Heart right ventricle (tissue), 16 donors: ENCODE results near the gene UBAC2. TPM values are rescaled to one million over a fixed set of nuclear protein-coding genes. Genes with fewer than 3 reads are reported as not detected.

Experiments used
- ATAC-seq, 8 donors: fragments of 200-7000 bp; cut with Tn5 transposase; one replicate each; pipeline ENCODE4 v1.9.1; 2020; ENCODE audit warnings: mild to moderate bottlenecking in 8 of 8, moderate library complexity in 8 of 8, moderate number of reproducible peaks in 1 of 8
- DNase-seq, 2 donors: peaks; one replicate each; pipeline ENCODE4 v3.0.0-alpha.2; 2020
- H3K27ac ChIP-seq, 10 donors: fragments of 200-600 bp; sonication (generic) in 2 of 10; one replicate each; pipeline versions ENCODE4 v1.5.0 to v1.8.0; 2020 to 2022; ENCODE audit warnings: mild to moderate bottlenecking in 3 of 10
- H3K27me3 ChIP-seq, 7 donors: fragments of 200-600 bp; one replicate each; pipeline ENCODE4 v1.8.0; 2021 to 2022; ENCODE audit warnings: mild to moderate bottlenecking in 2 of 7
- H3K36me3 ChIP-seq, 9 donors: fragments of 200-600 bp; sonication (generic) in 1 of 9; one replicate each; pipeline versions ENCODE4 v1.5.0 to v1.8.0; 2020 to 2022; ENCODE audit warnings: mild to moderate bottlenecking in 2 of 9
- H3K4me1 ChIP-seq, 9 donors: fragments of 200-600 bp; sonication (generic) in 1 of 9; one replicate each; pipeline versions ENCODE4 v1.5.0 to v1.8.0; 2020 to 2022; ENCODE audit warnings: mild to moderate bottlenecking in 4 of 9
- H3K4me3 ChIP-seq, 10 donors: fragments of 200-600 bp; sonication (generic) in 2 of 10; one replicate each; pipeline versions ENCODE4 v1.5.0 to v1.8.0; 2020 to 2022; ENCODE audit warnings: mild to moderate bottlenecking in 7 of 10, moderate library complexity in 2 of 10
- H3K9me3 ChIP-seq, 11 donors: fragments of 200-600 bp in 10 of 11; sonication (generic) in 2 of 11; one replicate each; pipeline versions ENCODE4 v1.5.0 to v1.8.0; 2013 to 2022; ENCODE audit warnings: mild to moderate bottlenecking in 2 of 11, control low read depth in 1 of 11, moderate library complexity in 1 of 11
- CTCF ChIP-seq, 9 donors: fragments of 200-600 bp; sonication (generic) in 2 of 9; IDR thresholded peaks; one replicate each; pipeline versions ENCODE4 v1.5.0 to v1.8.0; 2021 to 2022; ENCODE audit warnings: antibody characterized with exemption in 9 of 9, mild to moderate bottlenecking in 5 of 9, moderate library complexity in 1 of 9
- WGBS, 2 donors: extraction: QIAGEN DNeasy Blood & Tissue Kit; methylation state at CpG; one replicate each; pipeline ENCODE4 v1.1.7; 2013; ENCODE audit warnings: inconsistent platforms in 1 of 2; 5-methylcytosine and 5-hydroxymethylcytosine counted together
- intact Hi-C, 10 donors: fragments of 100-400 bp; cut with DNase I; formaldehyde crosslinking; loops; one replicate each; pipeline versions ENCODE4 v1.11.1 to v1.14.2; 2022
- polyA plus RNA-seq, 2 donors: library from polyadenylated mRNA; stranded (reverse); fragments of 200-250 nt; gene quantifications; one replicate each; pipeline ENCODE4 v1.2.3, GENCODE V29; 2013
- total RNA-seq, 10 donors: library from RNA; stranded (reverse); fragmentation: NEBNext Ultra II Directional in 3 of 10; extraction: Animal tissue kit (Norgen Biotek cat#: 25700) in 3 of 10; gene quantifications; one replicate each; pipeline versions ENCODE4 v1.2.1 to v1.2.4, GENCODE V29; 2021 to 2023
- donor health status: Arrhythmogenic right ventricular cardiomyopathy.
- donor health status: ischemic (EF 13 %, LVEDD 7.1; RV severe dilation, severe dysfunction).
- donor health status: healthy with polysubstance abuse.
- donor health status: DM: no; HTN: yes; CAD: no.
- donor health status: DM: no; HTN: no; CAD: no.
- donor health status: ischemic (EF 25% LVEDD 6.9; RV normal size, moderate dysfunction).
- donor health status: ischemic (EF 25% LVEDD 5.7; RV mildly dilated, moderate dysfunction).
- donor health status: healthy.
- donor health status: DM: yes; HTN: yes; CAD: no.
- donor health status: Ischemic cardiomyopathy.
- donor health status: ischemic (EF 35%, LVEDD 5.7; RV mildly dilated, moderate dysfunction).
- donor health status: nonischemic (EF 11% LVEDD 7.7; RV severe dilation, severe dysfunction).
- donor health status: DM: yes; HTN: yes; CAD: no.
- donor health status: PGD.
- donor health status: ischemic (EF 29% LVEDD 5.4; RV normal size, mild dysfunction).
- donor health status: nonischemic (EF 23%, LVEDD 6.1; RV moderate dilation, normal function).

Gene UBAC2
- total and polyA plus RNA-seq, 12 donors, result 31.8 to 60.4 (median 47.0) TPM

- Histone ChIP-seq H3K36me3 (no peaks in the 10 kb centered on the region), H3K27ac (no peak overlapping the region), H3K4me1 (peaks cover 0 to 13% (median 0%) of the 10 kb centered on the region in 9 donors), H3K27me3 (peaks cover 0 to 99% (median 5%) of the 10 kb centered on the region in 7 donors), H3K9me3 (no peaks in the 10 kb centered on the region), H3K4me3 (no peak overlapping the region)
- intact Hi-C loops, result no loop called here
- 77 to 85% methylated on average over 4 of the region's 4 CpGs for WGBS, 2 donors
- no peak for ATAC-seq
- no peak for TF ChIP-seq CTCF (IDR thresholded peaks at IDR 0.05)
- DNase-seq, result no peak
These were observed 40.2 kb upstream of the UBAC2 start for GRCh38 chr13:99160415-99160814.

- TF ChIP-seq CTCF (IDR thresholded peaks at IDR 0.05), result no peak
- WGBS, 2 donors, result 82 to 87% methylated on average over 1 of the region's 1 CpG
- Histone ChIP-seq H3K4me3 (no peak overlapping the region), H3K4me1 (peaks cover 0 to 13% (median 0%) of the 10 kb centered on the region in 9 donors), H3K9me3 (no peaks in the 10 kb centered on the region), H3K27ac (no peak overlapping the region), H3K36me3 (no peaks in the 10 kb centered on the region), H3K27me3 (peaks cover 0 to 99% (median 5%) of the 10 kb centered on the region in 7 donors)
- no peak for ATAC-seq
- intact Hi-C loops, result no loop called here
- DNase-seq, result no peak
These were observed 39.1 kb upstream of the UBAC2 start for GRCh38 chr13:99161512-99161911.

- WGBS, 2 donors, result 66 to 69% methylated on average over 13 of the region's 13 CpGs
- no peak for DNase-seq
- H3K4me3 ChIP-seq, result no peak overlapping the region
- H3K27me3 ChIP-seq, result peaks cover 0 to 94% (median 3%) of the 10 kb centered on the region in 7 donors
- H3K27ac ChIP-seq, result no peak overlapping the region
- peak in 6 of 8 donors; percentile 51 to 79 (median 65) for ATAC-seq
- intact Hi-C loops, result no loop called here
- no peaks in the 10 kb centered on the region for H3K36me3 ChIP-seq
- peaks cover 0 to 13% (median 0%) of the 10 kb centered on the region in 9 donors for H3K4me1 ChIP-seq
- TF ChIP-seq CTCF (IDR thresholded peaks at IDR 0.05), result no peak
- no peaks in the 10 kb centered on the region for H3K9me3 ChIP-seq
These were observed 37.9 kb upstream of the UBAC2 start for GRCh38 chr13:99162567-99163361.

GRCh38 chr13:99164226-99164625, 36.4 kb upstream of the UBAC2 start:
- ATAC-seq, result no peak
- H3K27me3 ChIP-seq, result peaks cover 0 to 91% (median 0%) of the 10 kb centered on the region in 7 donors
- no peak for DNase-seq
- no peak overlapping the region for H3K4me3 ChIP-seq
- TF ChIP-seq CTCF (IDR thresholded peaks at IDR 0.05), result no peak
- 77 to 92% methylated on average over 5 of the region's 5 CpGs for WGBS, 2 donors
- intact Hi-C loops, result no loop called here
- no peaks in the 10 kb centered on the region for H3K9me3 ChIP-seq
- no peak overlapping the region for H3K27ac ChIP-seq
- H3K4me1 ChIP-seq, result peaks cover 0 to 10% (median 0%) of the 10 kb centered on the region in 9 donors
- H3K36me3 ChIP-seq, result no peaks in the 10 kb centered on the region
